NCI-H526 (cell line): ENCODE results near the gene PNMA6F.
"Not testable (repeated sequence)": the region's sequence is repeated elsewhere in the genome, so short reads cannot be mapped to it uniquely, and the experiment has no call there.

Experiments
- DNase-seq, 2 experiments: peaks; one replicate each; lab custom pipeline; 2025; lab: John Stamatoyannopoulos, UW

The PNMA6F gene

DNA sequence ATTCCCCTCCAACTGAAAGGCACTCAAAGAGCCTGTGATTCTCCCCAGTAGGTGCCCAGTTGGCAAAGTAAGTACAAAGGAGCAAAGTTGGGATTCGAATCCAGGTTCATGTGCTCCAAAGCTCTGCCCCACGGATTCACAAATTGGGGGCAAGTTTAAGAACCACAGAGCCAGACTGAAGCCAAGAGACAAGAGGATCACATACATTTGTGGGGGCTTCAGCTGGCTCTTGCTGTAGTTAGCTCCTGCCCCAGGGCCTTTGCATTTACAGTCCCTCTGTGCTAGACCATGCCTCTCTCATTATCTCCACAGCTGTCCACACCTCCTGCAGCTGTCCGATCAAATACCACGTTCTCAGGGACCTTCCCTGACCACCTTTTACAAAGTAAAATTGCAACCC is 18.8 kb downstream of the PNMA6F start:
- DNase-seq, result no peak

DNA sequence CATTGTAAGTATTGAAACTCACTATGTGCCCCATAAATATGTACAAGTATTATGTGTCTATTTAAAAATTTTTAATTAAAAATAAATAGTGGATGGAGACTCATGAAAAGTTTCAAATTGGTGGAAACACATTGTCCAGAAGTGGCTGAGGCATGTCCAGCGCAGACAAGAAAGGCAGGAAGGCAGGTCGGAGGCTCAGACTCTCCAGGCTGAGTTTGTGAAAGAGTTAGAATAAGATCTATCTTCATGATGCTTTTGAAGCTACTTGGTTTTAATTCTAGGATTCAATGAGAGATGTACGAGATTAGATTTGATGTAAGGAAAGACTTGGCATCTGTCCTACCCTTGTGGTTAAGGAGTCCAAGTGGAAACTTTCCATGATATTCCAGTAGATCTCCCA is 19.8 kb downstream of the PNMA6F start:
- no peak for DNase-seq

DNA sequence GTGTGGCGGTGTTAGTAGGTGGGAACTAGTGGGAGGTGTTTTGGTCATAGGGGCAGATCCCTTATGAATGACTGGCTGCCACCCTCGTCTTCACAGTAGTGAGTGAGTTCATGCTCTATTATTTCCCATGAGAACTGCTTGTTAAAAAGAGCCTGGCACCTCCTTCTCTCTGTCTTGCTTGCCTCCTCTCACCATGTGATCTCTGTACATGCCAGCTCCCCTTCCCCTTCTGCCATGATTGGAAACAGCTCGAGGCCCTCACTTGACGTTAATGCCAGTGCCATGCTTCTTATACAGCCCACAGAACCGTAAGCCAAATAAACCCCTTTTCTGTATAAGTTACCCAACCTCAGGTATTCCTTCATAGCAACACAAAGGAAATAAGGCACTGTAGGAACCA is 21.7 kb downstream of the PNMA6F start:
- DNase-seq, result no peak

DNA sequence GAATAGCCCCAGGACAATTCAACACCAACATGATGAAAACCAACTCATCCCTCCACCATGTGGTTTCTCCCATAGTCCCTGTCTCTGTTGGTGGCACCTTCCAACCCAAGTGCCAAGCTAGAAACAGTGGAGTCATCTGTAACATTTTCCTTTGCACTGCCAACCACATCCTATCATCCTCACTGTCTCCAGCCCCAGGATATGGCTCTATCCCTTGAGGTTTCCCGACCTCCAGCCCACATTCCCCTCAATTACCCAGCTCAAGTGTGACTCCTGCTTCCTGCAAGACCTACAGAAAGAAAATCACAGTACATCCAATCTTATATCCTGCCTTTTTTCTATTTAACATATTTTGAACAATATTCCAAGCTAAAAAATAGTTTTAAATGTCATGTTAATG is 24.2 kb downstream of the PNMA6F start:
- no peak for DNase-seq

DNA sequence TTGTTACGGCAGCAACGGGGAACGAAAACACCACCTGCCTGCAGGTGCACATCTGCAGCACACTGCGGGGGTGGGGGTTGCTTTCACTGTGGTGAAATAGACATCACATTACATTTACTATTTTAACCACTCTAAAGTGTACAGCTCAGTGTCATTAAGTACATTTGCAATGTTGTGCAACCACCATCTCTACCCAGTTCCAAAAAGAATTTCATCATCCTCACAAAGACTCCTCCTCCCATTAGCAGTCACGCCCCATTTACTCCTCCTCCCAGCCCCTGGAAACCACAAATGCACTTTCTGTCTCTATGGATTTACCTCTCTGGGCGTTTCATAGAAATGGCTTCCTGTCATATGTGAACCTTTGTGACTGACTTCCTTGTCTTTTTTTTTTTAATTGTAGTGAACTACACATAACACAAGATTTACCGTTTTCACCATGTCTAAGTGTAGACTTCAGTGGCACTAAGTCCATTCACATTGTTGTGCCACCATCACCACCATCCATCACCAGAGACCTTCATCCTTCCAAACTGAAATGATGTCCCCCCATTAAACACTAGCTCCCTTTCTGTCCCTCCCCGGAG is 28.0 kb downstream of the PNMA6F start:
- not testable (repeated sequence) for DNase-seq

DNA sequence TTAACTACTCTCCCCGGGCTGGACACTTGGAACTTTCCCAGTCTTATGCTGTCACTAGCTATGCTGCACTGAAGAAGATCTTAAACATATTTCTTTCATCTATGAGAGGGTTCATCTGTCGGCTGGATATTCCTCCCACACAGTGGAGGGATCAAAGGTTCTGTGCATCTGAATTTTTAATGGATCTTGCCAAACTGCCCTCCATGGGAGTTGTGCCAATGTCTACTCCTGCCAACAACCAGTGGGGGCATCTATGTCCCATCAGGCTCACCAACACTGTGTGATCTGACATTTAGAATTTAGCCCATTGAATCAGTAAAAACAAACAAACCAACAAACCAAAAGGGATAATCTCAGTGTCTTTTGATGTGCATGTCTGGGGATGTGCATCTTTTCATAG is 32.8 kb downstream of the PNMA6F start:
- DNase-seq, result not testable (repeated sequence)

DNA sequence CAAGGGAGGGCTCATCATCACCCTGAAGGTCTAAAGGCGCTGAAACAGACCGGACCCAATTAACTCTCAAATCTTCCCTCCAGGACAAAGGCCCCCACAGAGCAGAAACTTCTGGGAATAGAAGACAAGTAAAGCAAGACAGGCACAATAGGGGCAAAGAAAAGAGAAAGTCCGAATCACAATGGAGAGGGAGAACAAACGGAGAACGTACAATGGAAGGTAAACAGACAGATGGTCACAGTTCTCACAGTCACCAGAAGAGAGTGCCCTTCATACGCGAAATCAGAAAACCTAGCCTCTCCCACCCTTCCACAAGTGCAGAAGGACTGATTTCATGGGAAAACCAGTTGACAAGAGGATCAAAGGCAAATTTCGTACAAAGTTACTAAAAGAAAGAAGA is 35.9 kb downstream of the PNMA6F start:
- not testable (repeated sequence) for DNase-seq

DNA sequence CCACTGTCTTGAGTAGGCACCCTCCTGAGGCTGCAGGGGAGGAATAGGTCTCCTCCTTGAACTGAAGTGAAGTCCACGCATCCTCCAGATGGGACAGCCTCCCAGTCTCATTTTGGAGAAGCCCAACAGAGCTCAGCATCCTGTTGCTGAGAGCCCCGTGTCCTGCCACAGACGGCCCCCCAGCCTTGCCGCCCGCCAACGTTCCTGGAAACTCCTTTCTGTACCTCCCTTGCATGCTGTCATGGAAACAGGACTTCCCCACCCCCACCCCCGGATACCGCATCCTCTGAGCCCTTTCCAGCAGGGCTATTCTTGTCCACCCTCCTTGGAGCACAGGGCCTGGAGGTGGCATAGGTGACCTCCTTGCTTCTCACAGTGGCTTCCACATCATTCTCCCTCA is 37.6 kb downstream of the PNMA6F start:
- not testable (repeated sequence) for DNase-seq

DNA sequence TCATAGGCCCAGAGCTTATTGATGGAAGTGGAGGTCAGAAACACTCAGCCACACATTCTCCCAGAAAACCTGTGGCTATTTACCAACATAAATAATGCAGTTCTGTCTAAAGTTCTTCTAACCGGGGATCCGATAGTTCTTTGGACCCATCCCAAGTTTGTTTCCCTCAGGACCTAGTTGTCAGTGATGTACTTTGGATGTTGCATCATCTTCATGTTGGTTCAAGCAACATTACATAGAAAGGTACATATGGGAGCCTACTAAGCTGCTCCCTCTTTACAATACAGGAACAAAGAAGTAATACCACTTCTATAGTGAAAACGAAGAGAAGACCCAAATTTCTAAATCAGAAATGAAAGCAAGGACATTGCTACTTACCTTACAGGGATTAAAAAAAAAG is 39.8 kb downstream of the PNMA6F start:
- not testable (repeated sequence) for DNase-seq

DNA sequence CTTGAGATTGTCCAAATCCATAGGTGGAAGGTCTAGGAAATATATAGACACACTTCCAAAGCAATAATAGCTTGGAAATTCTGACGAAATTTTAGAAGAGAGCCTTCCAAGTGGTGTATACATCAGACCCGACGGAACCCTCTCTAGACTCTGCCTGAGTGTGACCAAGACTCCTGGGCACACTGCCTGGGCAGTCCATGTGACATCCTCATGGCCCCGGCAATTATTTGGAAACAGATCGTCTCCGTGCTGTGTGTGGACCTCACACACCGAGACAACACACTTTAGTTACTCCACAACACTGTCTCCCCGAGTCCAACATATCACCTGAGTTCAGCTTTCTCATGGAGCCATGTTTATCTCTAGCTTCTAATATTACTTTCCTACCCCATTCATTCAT is 42.3 kb downstream of the PNMA6F start:
- not testable (repeated sequence) for DNase-seq

DNA sequence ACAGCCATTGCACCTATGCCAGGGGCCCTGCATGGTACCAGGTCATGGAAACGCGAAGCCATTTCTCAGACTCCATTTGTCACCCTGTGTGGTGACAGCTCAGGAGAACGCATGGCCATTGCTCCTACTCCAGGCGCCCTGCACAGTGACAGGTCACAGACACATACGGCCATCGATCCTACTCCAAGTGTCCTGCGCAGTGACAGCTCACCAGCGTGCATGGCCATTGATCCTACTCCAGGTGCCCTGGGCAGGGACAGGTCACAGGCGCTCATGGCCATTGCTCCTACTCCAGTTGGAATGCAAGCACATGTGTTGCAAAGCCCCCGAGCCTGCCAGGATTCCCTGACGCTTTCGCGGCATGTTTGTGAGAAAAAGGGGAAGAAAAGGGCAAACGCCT is 45.5 kb downstream of the PNMA6F start:
- not testable (repeated sequence) for DNase-seq

DNA sequence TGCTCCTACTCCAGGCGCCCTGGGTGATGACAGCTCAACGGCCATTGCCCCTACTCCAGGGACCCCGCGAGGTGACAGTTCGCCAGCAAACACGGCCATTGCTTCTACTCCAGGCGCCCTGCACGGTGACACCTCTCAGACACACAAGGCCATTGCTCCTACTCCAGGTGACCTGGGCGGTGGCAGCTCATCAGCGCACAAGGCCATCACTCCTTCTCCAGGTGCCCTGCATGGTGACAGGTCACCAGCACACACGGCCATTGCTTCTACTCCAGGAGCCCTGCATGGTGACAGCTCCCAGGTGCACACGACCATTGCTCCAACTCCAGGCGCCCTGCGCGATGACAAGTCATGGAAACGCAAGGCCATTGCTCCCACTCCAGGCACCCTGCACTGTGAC is 46.1 kb downstream of the PNMA6F start:
- DNase-seq, result not testable (repeated sequence)

DNA sequence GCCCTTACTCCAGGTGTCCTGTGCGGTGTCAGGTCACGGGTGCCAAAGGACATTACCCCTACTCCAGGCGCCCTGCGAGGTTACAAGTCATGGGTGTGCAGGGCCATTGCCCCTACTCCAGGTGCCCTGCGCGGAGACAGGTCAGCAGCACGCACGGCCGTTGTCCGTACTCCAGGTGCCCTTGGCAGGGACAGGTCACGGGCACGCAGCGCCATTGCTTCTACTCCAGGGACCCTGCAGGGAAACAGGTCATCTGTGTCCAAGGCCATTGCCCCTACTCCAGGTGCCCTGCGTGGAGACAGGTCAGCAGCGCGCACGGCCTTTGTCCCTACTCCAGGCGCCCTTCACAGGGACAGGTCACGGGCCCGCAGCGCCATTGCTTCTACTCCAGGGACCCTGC is 49.0 kb downstream of the PNMA6F start:
- DNase-seq, result not testable (repeated sequence)

DNA sequence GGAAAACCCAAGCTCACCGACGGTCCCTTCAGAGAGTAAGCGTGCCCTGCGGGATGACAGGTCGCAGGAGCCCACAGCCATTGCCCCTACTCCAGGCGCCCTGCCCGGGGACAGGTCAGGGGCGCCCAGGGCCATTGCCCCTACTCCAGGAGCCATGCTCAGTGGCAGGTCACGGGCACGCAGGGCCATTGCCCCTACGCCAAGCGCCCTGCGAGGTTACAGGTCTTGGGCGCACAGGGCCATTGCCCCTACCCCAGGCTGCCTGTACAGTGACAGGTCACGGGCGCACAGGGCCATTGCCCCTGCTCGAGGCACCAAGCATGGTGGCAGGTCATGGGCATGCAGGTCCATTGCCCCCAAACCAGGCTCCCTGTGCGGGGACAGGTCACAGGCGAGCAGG is 49.5 kb downstream of the PNMA6F start:
- DNase-seq, result not testable (repeated sequence)
